Femur (tissue), 1 donor: ENCODE data around the gene UBE2F.
"Not testable (repeated sequence)": the region's sequence is repeated elsewhere in the genome, so short reads cannot be mapped to it uniquely, and the experiment has no call there.

Experiments used
- DNase-seq: peaks from one replicate; pipeline ENCODE4 v3.0.0-alpha.2; 2017

The UBE2F gene

DNA sequence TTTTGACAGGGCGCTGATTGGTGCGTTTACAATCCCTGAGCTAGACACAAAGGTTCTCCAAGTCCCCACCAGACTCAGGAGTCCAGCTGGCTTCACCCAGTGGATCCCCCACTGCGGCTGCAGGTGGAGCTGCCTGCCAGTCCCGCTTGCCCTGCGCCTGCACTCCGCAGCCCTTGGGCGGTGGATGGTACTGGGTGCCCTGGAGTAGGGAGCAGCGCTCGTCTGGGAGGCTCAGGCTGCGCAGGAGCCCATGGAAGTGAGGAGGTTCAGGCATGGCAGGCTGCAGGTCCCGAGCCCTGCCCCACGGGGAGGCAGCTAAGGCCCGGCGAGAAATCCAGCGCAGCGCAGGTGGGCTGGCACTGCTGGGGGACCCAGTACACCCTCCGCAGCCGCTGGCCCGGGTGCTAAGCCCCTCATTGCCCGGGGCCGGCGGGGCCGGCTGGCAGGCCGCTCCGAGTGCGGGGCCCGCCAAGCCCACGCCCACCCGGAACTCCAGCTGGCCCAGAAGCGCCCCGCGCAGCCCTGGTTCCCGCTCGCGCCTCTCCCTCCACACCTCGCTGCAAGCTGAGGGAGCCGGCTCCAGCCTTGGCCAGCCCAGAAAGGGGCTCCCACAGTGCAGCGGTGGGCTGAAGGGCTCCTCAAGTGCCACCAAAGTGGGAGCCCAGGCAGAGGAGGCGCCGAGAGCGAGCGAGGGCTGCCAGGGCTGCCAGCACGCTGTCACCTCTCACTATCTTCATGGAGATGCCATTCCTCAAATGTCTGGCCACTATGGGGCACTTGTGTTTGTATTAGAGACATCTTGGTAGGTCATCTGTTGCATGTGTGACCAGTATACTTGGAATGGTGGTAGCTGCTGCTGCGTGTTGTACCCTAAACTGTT, 91.1 kb downstream of the UBE2F start:
- DNase-seq: not testable (repeated sequence)

- DNase-seq: no peak
Observed at GRCh38 chr2:238059505-238059904, 92.7 kb downstream of the UBE2F start.

GRCh38 chr2:238060096-238060541, 93.3 kb downstream of the UBE2F start:
- DNase-seq: no peak

DNA sequence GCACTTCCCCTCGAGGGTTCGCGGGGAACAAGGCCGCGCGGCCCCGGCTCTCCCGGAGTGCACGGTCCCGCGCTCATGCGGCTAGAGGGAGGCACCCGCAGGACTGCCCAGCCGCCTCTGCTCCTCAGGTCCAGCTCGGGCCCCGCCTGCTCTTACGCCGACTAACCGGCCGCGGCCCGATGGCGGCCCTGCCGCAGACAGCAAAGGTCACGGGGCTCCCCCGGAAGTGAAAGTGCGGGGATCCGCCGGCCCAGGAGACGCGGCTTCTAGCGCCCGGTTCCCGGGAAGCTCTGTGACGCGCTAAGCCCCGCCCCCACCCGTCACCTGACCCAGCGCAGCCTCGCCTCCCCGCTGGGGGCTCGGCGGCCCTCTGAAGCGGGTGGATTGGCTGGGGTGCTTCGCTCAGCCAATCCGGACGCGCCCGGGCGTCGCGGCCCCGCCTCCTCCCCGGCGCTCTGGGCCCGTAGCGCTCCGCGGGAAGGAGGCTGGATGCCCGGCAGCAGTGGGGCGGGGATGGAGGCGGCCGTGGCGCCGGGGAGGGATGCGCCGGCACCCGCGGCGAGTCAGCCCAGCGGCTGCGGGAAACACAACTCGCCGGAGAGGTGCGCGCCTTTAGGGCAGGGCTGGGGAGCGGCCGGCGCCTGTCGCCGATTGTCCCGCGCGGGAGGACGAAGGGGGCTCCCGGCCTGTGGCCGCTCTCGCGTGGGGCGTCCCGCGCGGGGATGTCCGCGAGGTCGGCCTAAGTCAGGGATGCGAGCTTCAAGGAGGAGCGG, 93.9 kb downstream of the UBE2F start, which contains the start of gene SCLY:
Gene SCLY, plus strand, starts transcription at position 460 of the 773 bp plus-strand sequence. Its CDS starts 54 bp downstream, at position 514.
- peak; percentile 99 for DNase-seq

DNA sequence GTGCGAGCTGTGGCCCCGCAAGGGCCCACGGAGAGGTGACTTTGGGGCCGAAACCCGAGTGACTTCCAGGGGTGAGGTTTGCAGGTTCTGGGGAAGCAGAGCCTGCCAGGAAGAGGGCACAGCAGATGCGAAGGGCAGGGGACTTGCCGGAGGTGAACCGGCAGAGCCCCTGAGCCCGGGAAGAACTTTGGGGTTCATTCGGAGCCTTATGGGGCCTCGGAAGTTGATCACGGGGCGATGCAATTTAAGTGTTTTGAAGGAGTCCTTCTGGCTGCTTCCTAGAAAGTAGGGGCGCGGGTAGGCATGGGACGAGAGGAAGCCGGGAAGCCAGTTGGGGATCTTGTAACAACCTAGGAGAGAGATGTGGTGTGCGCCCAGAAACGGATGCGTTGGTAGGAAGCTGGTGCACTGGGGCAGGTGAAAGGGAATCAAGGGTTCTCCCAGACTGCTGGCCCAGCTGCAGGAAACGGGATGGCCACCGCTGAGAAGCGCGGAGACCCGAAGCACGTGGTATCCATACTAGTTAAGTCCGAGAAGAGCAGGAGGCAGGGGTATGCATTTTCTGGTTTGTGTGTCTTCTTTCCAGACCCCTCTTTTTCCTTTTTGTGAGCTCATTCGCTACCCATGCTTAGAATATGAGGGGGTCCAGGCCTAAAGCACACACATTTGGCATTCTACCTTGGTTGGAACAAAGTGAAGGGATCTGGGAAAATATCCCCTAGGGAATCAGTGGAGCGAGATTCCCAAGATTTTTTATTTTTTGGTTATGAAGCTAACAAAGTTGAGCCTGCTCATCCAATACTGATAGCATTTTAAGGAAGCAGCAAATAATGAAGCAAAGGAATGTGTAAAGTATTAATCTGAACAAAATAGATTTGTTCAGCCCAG, 94.7 kb downstream of the UBE2F start:
- DNase-seq: peak; percentile 46

- no peak for DNase-seq
Observed at GRCh38 chr2:238063414-238064189, 96.8 kb downstream of the UBE2F start.

GRCh38 chr2:238064376-238064775, 97.6 kb downstream of the UBE2F start:
- DNase-seq: no peak

- no peak for DNase-seq
Observed at GRCh38 chr2:238065071-238065846, 98.4 kb downstream of the UBE2F start.

DNA sequence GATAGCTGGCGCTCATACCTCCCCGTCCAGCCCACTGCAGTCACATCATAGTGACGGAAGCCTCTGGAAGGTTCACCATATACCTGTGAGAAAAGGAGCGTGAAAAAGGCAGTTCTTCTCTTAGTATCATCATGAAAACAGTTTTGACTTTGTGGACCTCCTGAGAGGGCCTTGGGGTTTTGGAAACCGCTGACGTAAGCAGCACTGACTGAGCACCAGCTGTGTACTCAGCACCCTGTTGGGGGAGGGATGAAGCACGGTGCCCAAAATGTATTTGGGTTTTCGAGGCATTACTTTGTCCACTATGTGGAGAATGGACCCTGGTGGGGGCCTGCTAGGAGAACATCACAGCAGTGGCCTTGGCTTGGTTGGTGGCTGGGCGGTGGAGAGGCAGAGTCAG, 99.4 kb downstream of the UBE2F start:
- no peak for DNase-seq

DNA sequence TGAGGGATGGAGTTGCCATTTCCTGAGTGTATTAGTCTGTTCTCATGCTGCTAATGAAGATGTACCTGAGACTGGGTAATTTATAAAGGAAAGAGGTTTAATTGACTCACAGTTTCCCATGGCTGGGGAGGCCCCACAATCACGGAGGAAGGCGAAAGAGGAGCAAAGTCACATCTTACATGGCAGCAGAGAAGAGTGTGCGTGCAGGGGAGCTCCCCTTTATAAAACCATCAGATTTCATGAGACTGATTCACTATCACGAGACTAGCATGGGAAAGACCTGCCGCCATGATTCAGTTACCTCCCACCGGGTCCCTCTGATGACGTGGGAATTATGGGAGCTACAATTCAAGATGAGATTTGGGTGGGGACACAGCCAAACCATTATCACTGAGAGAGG, 99.9 kb downstream of the UBE2F start:
- not testable (repeated sequence) for DNase-seq

DNA sequence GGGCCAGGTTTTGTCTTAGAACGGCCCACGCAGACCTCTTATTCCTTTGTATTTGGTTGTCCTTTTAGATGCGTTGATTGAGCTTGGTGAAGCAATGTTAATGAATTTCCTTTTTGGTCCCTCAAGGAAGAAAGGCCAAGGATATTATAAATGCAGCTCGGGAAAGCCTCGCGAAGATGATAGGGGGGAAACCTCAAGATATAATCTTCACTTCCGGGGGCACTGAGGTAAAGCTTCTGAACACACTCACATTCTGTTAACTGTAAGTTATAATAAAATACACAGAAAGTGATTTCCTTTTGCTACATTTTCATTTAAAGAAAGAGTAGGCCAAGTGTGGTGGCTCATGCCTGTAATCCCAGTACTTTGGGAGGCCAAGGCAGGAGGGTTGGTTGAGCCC, 101.1 kb downstream of the UBE2F start:
- no peak for DNase-seq

- no peak for DNase-seq
Observed at GRCh38 chr2:238069021-238069709, 102.4 kb downstream of the UBE2F start.

GRCh38 chr2:238069877-238070276, 103.1 kb downstream of the UBE2F start:
- DNase-seq: no peak

GRCh38 chr2:238075397-238075796, 108.6 kb downstream of the UBE2F start:
- no peak for DNase-seq

- DNase-seq: no peak
Observed at GRCh38 chr2:238077292-238077691, 110.5 kb downstream of the UBE2F start.

DNA sequence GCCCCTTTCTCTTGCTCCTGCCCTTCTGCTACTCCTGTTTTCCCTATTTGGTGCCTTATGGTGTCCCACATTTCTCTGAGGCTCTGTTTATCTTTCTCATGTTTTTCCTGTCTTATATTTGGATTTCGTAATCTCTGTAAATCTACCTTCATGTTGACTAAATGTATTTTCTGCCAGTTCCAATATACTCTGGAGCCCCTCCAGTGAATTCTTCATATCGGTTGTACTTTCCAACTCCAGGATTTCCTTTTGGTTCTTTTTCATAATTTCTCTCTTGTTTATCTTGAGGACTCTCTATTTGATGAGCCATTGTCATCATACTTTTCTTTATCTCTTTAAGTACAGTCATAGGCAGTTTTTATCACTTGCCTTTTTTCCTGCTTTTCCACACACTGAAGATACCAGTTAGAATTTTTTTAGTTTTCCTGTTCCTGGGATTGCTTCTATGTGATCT, 113.1 kb downstream of the UBE2F start:
- no peak for DNase-seq

GRCh38 chr2:238080518-238080917, 113.7 kb downstream of the UBE2F start:
- DNase-seq: no peak

- no peak for DNase-seq
Observed at GRCh38 chr2:238081150-238081549, 114.3 kb downstream of the UBE2F start.

GRCh38 chr2:238081561-238081960, 114.7 kb downstream of the UBE2F start:
- no peak for DNase-seq

DNA sequence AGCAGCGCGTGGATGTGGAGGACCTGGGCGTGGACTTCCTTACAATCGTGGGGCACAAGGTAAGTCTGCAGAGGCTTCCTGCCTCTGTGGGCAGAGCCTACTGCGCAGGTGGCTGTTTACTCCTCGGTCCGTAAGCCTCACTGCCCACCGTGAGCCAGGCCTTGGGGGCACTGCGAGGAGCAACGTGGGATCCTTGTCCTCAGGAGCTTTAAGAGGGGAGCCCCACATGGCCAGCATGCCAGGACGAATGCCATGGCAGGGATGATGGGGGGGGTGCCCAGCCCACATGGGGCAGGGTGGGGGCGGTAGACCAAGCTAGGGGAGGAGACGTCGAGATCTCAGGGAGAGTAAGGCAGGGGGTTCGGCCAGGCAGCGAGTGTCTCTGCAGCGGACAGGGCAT, 115.3 kb downstream of the UBE2F start:
- no peak for DNase-seq
